ENCODE data around the gene CALU. TPM values are rescaled to one million over a fixed set of nuclear protein-coding genes. Genes with fewer than 3 reads are reported as not detected.

The CALU gene
- total and polyA plus RNA-seq, 7 donors: 52.0 to 236 (median 88.9) TPM

GRCh38 chr7:128783143-128783861, 44.1 kb downstream of the CALU start:
- ATAC-seq: peak; percentile 29 to 84 (median 72)
- WGBS, 3 donors: 28 to 43% (median 30%) methylated on average over 15 of the region's 15 CpGs
- no peak for TF ChIP-seq CTCF (IDR thresholded peaks at IDR 0.05)
- no peak overlapping the region for H3K4me3 ChIP-seq
- no peak overlapping the region for H3K27ac ChIP-seq
- no peaks in the 10 kb centered on the region for H3K9me3 ChIP-seq
- H3K27me3 ChIP-seq (ENCODE audit: insufficient read depth in 3 of 3, low read length in 2 of 3): no peaks in the 10 kb centered on the region
- peak; percentile 77 to 88 for DNase-seq
- no peaks in the 10 kb centered on the region for H3K36me3 ChIP-seq (ENCODE audit: insufficient read depth in 1 of 2, low read depth in 1 of 2)
- intact Hi-C loops (cut with DNase I): no loop called here
- no peaks in the 10 kb centered on the region for H3K4me1 ChIP-seq

- Histone ChIP-seq H3K4me1 (peaks cover 3% of the 10 kb centered on the region), H3K4me3 (no peak overlapping the region), H3K36me3 (ENCODE audit: insufficient read depth in 1 of 2, low read depth in 1 of 2) (no peaks in the 10 kb centered on the region), H3K9me3 (no peaks in the 10 kb centered on the region), H3K27me3 (ENCODE audit: insufficient read depth in 3 of 3, low read length in 2 of 3) (no peaks in the 10 kb centered on the region), H3K27ac (no peak overlapping the region)
- no peak for TF ChIP-seq CTCF (IDR thresholded peaks at IDR 0.05)
- 90 to 95% (median 90%) methylated on average over 3 of the region's 3 CpGs for WGBS, 3 donors
- intact Hi-C loops (cut with DNase I): no loop called here
- DNase-seq (no peak), ATAC-seq (no peak)
These were observed 46.6 kb downstream of the CALU start for GRCh38 chr7:128785738-128786137.

GRCh38 chr7:128788446-128789412, 49.6 kb downstream of the CALU start:
- no peak for DNase-seq
- Histone ChIP-seq H3K27me3 (ENCODE audit: insufficient read depth in 3 of 3, low read length in 2 of 3) (no peaks in the 10 kb centered on the region), H3K27ac (no peak overlapping the region), H3K4me1 (peaks cover 18% of the 10 kb centered on the region), H3K9me3 (no peaks in the 10 kb centered on the region), H3K36me3 (ENCODE audit: insufficient read depth in 1 of 2, low read depth in 1 of 2) (no peaks in the 10 kb centered on the region), H3K4me3 (no peak overlapping the region)
- no peak for TF ChIP-seq CTCF (IDR thresholded peaks at IDR 0.05)
- WGBS, 3 donors: 70 to 73% (median 70%) methylated on average over 9 of the region's 9 CpGs
- intact Hi-C loops (cut with DNase I): no loop called here
- no peak for ATAC-seq

- Histone ChIP-seq H3K4me3 (peak overlapping the region; percentile 87), H3K27me3 (ENCODE audit: insufficient read depth in 3 of 3, low read length in 2 of 3) (no peaks in the 10 kb centered on the region), H3K36me3 (ENCODE audit: insufficient read depth in 1 of 2, low read depth in 1 of 2) (no peaks in the 10 kb centered on the region), H3K27ac (peak overlapping the region; percentile 30), H3K9me3 (no peaks in the 10 kb centered on the region), H3K4me1 (peaks cover 18% of the 10 kb centered on the region)
- intact Hi-C loops (cut with DNase I): loop anchor here (5.0 kb wide), 1 partner anchor 37 kb away; no protein-coding TSS in a partner anchor
- ATAC-seq: peak in 2 of 4 donors; percentile 12 to 37
- peak in 1 of 2 donors; percentile 58 for DNase-seq
- TF ChIP-seq CTCF (IDR thresholded peaks at IDR 0.05): no peak
- 17 to 40% (median 24%) methylated on average over 24 to 45 of the region's 45 CpGs for WGBS, 3 donors
These were observed 51.3 kb downstream of the CALU start for GRCh38 chr7:128790315-128791041.

All from psoas muscle (tissue), 8 donors.